Body of pancreas (tissue), 4 donors: ENCODE data around the gene CKM.

Source experiments
- CTCF ChIP-seq, 7 experiments: fragments of 450-650 bp in 4 of 7; fragments of 200-600 bp in 3 of 7; sonication (generic) in 3 of 7; IDR thresholded peaks; one replicate each; pipeline ENCODE4 v1.5.1; 2016 to 2019; ENCODE audit warnings: antibody characterized with exemption in 7 of 7
- POLR2A ChIP-seq, 3 donors: fragments of 450-650 bp; IDR thresholded peaks; one replicate each; pipeline ENCODE4 v1.6.1; 2016; ENCODE audit warnings: antibody characterized with exemption in 3 of 3, mild to moderate bottlenecking in 2 of 3

GRCh38 chr19:45350477-45351058, 27.9 kb upstream of the CKM start:
- TF ChIP-seq CTCF (IDR thresholded peaks at IDR 0.05) (no peak), POLR2A (IDR thresholded peaks at IDR 0.05) (no peak)
